ENCODE results near the gene UTP4.
"Not testable (repeated sequence)": the region's sequence is repeated elsewhere in the genome, so short reads cannot be mapped to it uniquely, and the experiment has no call there.

Gene UTP4

GRCh38 chr16:69131167-69131838, 1.1 kb upstream of the UTP4 start:
- peak; percentile 50 for DNase-seq (ENCODE audit: low spot score)

DNA sequence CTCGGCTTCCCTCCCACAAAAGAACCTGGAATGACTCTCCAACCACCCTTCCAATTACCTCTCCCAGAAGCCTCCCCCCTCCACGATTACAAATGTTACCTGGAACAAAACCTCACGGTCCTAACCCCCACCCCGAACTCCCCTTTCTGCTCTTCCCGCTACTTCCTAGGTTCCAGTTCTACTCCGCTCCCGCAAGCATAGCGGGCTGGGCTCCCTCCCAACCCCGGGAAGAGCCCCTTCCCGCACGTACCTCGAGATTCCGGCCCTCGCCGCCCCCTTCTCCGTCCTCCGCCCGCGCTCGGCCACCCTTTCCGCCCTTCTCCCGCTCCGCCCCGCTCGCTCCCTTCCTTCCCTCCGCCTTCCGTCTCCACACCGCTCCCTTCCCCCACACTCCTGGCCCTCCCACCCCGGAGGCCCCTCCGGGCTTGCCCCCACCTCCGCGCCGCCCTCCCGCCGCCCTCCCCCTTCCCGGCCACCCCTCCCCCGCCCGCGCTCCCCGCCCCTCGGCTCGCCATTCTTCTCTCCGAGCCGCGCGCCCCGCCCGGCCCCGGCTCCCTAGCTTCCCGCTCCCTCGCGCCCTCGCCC, 518 bp upstream of the UTP4 start:
- peak; percentile 63 for DNase-seq (ENCODE audit: low spot score)

GRCh38 chr16:69133373-69133954, 1.0 kb downstream of the UTP4 start:
- DNase-seq (ENCODE audit: low spot score) = no peak

DNA sequence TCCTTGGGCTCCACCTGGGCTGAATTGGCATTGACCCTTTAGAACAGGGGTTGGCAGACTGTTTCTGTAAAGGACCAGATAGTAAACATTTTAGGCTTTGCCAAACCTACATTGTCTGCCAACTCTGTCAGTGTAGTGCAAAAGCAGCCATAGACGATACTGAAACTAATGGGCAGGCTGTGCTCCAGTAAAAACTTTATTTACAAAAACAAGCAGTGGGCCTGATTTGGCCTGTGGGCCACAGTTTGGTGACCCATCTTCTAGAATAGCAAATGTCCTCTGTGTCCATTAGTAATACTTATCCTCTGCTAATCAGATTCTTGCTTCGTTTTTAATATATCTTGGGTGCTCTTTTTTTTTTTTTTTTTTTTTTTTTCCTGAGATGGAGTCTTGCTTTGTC, 6.2 kb downstream of the UTP4 start:
- DNase-seq (ENCODE audit: low spot score) = no peak

- DNase-seq (ENCODE audit: low spot score) = not testable (repeated sequence)
These were observed 7.0 kb downstream of the UTP4 start for GRCh38 chr16:69139464-69139863.

DNA sequence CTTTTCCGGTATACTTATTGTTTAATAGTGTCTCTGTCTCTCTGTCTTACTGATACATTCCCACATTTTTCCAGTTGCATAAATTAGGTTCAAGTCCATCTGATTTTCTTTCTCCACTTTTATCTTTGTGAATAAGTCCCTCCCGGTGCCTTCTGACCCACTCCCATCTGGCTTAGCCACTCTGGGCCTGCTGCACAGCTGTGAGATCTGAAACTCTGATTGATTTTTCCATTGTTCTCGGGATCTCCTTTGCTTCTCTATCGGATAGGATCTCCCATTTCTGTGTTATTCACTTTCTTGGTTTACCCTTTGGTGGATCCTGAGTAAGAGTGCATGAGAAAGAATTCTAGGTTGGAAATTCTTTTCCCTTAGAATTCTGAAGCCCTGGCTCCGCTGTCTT, 8.6 kb downstream of the UTP4 start:
- no peak for DNase-seq (ENCODE audit: low spot score)

DNA sequence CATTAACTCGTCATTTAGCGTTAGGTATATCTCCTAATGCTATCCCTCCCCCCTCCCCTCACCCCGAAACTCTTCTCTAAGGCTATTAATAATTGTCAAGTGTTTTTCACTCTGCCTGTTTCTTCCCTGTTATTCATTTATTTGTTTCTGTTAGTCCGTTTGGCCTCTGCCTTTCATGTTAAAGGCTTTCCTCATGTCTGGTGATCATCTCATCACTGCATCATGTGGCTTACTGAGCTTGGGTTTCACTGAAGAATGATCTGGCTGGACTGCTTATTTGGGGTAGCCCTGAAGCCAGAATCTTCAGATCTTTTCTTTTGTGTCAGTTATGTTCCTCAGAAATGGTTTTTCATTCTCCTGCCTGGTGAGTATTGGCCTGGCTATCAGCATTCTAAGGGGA, 9.5 kb downstream of the UTP4 start:
- no peak for DNase-seq (ENCODE audit: low spot score)

DNA sequence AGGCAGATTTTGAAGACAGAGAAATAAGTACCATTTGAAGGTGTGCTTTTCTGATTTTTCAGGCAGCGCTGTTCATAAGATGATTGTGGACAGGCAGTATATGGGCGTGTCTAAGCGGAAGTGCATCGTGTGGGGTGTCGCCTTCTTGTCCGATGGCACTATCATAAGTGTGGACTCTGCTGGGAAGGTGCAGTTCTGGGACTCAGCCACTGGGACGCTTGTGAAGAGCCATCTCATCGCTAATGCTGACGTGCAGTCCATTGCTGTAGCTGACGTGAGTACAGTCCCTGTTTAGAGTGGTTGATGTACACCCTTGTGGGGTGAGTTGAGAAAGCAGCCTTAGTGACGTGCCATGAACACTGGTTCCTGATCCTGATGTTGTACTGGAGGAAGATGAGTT, 10.7 kb downstream of the UTP4 start:
- DNase-seq (ENCODE audit: low spot score) = peak; percentile 43

- DNase-seq (ENCODE audit: low spot score) = no peak
These were observed 13.2 kb downstream of the UTP4 start for GRCh38 chr16:69145658-69146057.

DNA sequence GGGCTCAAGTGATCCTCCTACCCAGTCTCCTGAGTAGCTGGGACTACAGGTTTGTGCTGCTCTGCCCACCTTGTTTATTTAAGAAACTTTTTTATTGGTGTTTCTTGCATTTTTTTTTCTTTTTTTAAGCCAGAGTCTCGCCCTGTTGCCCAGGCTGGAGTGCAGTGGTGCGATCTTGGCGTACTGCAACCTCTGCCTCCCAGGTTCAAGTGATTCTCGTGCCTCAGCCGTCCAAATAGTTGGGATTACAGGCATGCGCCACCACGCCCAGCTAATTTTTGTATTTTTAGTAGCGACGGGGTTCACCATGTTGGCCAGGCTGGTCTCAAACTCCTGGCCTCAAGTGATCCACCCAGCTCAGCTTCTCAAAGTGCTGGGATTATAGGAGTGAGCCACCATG, 17.2 kb downstream of the UTP4 start:
- not testable (repeated sequence) for DNase-seq (ENCODE audit: low spot score)

- DNase-seq (ENCODE audit: low spot score) = peak; percentile 82
These were observed 17.9 kb downstream of the UTP4 start for GRCh38 chr16:69150146-69150865.

GRCh38 chr16:69157196-69157595, 24.7 kb downstream of the UTP4 start:
- no peak for DNase-seq (ENCODE audit: low spot score)

- DNase-seq (ENCODE audit: low spot score) = no peak
These were observed 27.7 kb downstream of the UTP4 start for GRCh38 chr16:69160192-69160591.

- DNase-seq (ENCODE audit: low spot score) = no peak
These were observed 33.1 kb downstream of the UTP4 start for GRCh38 chr16:69165584-69165983.

DNA sequence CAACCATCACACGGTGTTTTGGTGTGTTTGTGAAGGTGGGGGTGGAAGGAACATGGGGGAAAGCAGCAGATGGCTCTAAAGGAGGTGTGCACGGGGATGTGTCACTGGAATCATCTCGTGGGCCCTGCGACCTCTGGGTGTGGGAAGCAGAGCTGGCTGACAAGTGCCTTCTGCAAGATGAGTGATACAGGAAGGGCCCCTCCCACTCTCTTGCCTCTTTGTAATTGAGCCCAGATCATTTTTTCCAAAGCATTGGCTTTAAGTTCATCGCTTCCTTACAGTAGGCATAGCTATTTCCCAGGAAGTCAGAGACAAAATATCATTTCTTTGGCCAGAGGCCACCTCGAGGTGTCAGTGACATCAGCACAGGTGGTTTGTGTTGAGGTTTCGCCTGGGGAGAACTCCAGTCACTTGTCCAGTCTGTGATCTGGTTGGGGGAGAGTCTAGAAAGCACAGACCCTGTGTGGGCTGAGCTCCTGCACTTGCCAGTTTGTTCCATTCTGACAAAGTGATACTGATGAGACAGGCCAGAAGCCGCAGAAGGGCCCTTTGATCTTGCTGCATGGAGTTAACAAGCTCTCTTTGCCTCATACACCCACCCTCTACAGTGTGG, 33.9 kb downstream of the UTP4 start:
- no peak for DNase-seq (ENCODE audit: low spot score)

DNA sequence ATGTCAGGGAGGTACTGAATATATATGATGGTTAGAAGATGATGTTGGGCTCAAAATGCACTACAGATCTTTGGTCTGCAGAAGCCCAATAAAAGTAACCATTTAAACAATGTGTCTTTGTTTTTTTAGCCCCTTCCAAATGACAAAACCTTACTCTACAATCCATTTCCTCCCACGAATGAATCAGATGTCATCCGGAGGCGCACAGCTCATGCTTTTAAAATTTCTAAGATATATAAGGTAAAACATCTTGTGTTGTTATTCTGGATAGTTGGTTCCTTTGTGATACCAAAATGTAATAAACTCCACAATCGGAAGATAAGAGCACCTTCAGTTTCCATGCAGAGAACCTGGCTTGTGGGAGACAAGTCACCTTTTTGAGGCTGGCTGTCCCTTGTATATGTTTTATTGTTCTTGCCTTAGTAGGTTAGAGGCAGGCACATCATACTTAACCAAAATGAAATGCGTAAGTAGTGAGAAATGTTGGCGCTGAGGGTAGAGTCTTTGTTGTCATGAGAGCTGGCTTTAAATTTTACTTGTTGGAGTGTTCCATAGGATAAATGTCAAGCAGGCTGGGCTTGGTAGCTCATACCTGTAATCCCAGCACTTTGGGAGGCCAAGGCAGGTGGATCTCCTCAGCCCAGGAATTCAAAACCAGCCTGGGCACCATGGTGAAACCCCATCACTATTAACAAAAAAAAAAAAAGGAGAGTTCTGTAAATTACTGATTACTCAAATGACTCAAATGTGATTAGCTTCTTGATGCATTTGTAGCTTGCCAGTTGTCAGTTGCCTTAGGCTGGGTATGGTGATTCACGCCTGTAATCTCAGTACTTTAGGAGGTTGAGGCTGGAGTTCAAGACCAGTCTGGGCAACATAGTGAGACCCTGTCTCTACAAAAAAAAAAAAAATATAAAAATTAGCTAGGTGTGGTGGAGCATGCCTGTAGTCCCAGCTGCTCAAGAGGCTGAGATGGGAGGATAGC, 34.8 kb downstream of the UTP4 start:
- no peak for DNase-seq (ENCODE audit: low spot score)

GRCh38 chr16:69169051-69169450, 36.6 kb downstream of the UTP4 start:
- no peak for DNase-seq (ENCODE audit: low spot score)

GRCh38 chr16:69169607-69170352, 37.3 kb downstream of the UTP4 start:
- DNase-seq (ENCODE audit: low spot score) = no peak

DNA sequence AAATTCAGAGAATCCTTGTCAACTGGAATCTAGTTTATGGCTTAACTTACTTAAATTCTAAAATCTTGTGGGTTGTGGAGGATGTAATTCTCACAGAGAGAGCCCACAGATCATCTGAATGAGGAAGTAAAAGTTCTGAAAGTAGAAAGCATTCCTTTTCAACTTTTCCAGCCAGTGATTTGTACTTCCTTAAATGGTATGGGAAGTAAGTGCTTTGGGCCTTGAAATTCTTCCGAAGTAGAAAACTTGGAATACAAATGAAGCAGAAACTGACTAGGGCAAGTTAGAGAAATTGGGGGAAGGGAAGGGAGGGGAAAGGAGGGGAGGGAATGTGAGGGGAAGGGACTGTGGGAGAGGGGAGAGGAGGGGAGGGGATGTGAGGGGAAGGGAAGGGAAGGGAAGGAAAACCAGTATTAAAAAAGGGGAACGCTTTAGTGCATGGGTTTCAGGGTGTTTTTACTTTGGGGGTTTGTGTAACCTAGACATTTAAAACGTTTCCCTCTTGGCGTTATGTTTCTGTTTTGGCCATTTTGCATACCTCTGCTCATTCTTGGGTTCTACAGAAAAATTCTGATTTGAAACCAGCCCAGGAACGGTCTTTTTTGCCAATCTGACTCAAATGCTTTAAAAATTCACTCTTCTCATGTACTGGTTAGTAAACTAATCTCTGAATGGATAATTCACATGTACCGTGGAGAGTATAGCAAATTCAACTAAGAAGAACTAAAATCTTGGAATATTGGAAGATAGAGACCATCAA, 39.1 kb downstream of the UTP4 start:
- no peak for DNase-seq (ENCODE audit: low spot score)

All from NAMALWA (cell line).